Endothelial cell of umbilical vein (primary cell): ENCODE data around the gene OGT. TPM values are rescaled to one million over a fixed set of nuclear protein-coding genes. Genes with fewer than 3 reads are reported as not detected.

Experiments
- BruUV-seq: library from RNA; stranded (reverse); fragments of 400-500 nt; replicated peaks from 2 replicates; lab custom pipeline; 2021; lab: Mats Ljungman, UMichigan
- CTCF ChIA-PET: fragments of 300-600, 350-600 bp; sonication (Branson Sonifier 250); formaldehyde crosslinking; loops from one replicate; lab custom pipeline; 2021; ENCODE audit warnings: antibody characterized with exemption, inconsistent platforms; lab: Charles Lee
- POLR2A ChIA-PET: fragments of 300-600, 350-600 bp; sonication (Branson Sonifier 250); formaldehyde crosslinking; loops from one replicate; lab custom pipeline; 2021; ENCODE audit warnings: antibody characterized with exemption, inconsistent platforms; lab: Charles Lee
- DNase-seq: peaks from one replicate; pipeline ENCODE4 v3.0.0-alpha.2; 2011; ENCODE audit warnings: low read depth, low spot score
- FAIRE-seq: peaks from 2 replicates; lab custom pipeline; 2011; peaks lifted over from hg19 to GRCh38; lab: Jason Lieb, UNC
- H2AFZ ChIP-seq: 2 replicates; pipeline ENCODE4 v1.6.0; 2012; ENCODE audit warnings: low read depth, low read length, control low read depth, inconsistent platforms
- H3K27ac ChIP-seq: 2 replicates; pipeline ENCODE4 v1.5.1; 2011; ENCODE audit warnings: low read depth, mild to moderate bottlenecking, control low read depth, low read length, moderate library complexity; ENCODE audit not compliant: insufficient read depth
- H3K27me3 ChIP-seq, 2 experiments: 2 replicates each; pipeline versions ENCODE4 v1.6.0 to v1.6.1; 2011; ENCODE audit warnings: low read length in 2 of 2, mixed read lengths in 1 of 2; ENCODE audit not compliant: control insufficient read depth in 2 of 2, insufficient read depth in 2 of 2
- H3K36me3 ChIP-seq, 2 experiments: 2 replicates in 1 of 2; 3 replicates in 1 of 2; pipeline ENCODE4 v1.5.1; 2011; ENCODE audit warnings: low read length in 2 of 2, mild to moderate bottlenecking in 1 of 2, moderate library complexity in 1 of 2; ENCODE audit not compliant: control insufficient read depth in 2 of 2, insufficient read depth in 2 of 2; ENCODE audit errors: extremely low read depth in 1 of 2
- H3K4me1 ChIP-seq: 3 replicates; pipeline ENCODE4 v1.5.1; 2011; ENCODE audit warnings: mild to moderate bottlenecking, low read length; ENCODE audit not compliant: control insufficient read depth, insufficient read depth; ENCODE audit errors: extremely low read depth
- H3K4me2 ChIP-seq: 2 replicates; pipeline ENCODE4 v1.6.1; 2011; ENCODE audit warnings: low read length, control low read depth, mixed read lengths; ENCODE audit not compliant: insufficient read depth
- H3K4me3 ChIP-seq, 3 experiments: fragments of 200-600 bp in 1 of 3; sonication (generic), shearing (Covaris generic) in 1 of 3; replicated peaks in 1 of 3; 2 replicates each; pipeline ENCODE4 v1.5.1; 2011 to 2016; ENCODE audit warnings: control low read depth in 3 of 3, low read length in 3 of 3, mild to moderate bottlenecking in 2 of 3, inconsistent platforms in 1 of 3, low read depth in 1 of 3, moderate library complexity in 1 of 3; ENCODE audit not compliant: insufficient read depth in 1 of 3
- H3K79me2 ChIP-seq: 2 replicates; pipeline ENCODE4 v1.6.0; 2012; ENCODE audit warnings: low read length, inconsistent platforms; ENCODE audit not compliant: control insufficient read depth, insufficient read depth
- H3K9ac ChIP-seq: replicated peaks from 2 replicates; pipeline ENCODE3; 2011; ENCODE audit warnings: low read length, control low read depth; ENCODE audit not compliant: insufficient read depth; ENCODE audit errors: extremely low read depth
- H3K9me1 ChIP-seq: replicated peaks from 3 replicates; pipeline ENCODE4 v1.6.0; 2011; ENCODE audit warnings: mild to moderate bottlenecking, low read length; ENCODE audit not compliant: control insufficient read depth, insufficient read depth; ENCODE audit errors: extremely low read depth
- H3K9me3 ChIP-seq: replicated peaks from 2 replicates; pipeline ENCODE4 v1.5.1; 2012; ENCODE audit warnings: low read length, inconsistent platforms; ENCODE audit not compliant: control insufficient read depth, insufficient read depth
- H4K20me1 ChIP-seq: replicated peaks from 2 replicates; pipeline ENCODE3; 2011; ENCODE audit warnings: mild to moderate bottlenecking, low read length; ENCODE audit not compliant: control insufficient read depth, insufficient read depth; ENCODE audit errors: extremely low read depth
- CTCF ChIP-seq, 2 donors: IDR thresholded peaks; 1 replicate in 1 of 2; 2 replicates in 1 of 2; pipeline ENCODE4 v1.5.1; 2011; ENCODE audit warnings: low read length in 2 of 2, mild to moderate bottlenecking in 2 of 2, moderate library complexity in 2 of 2, control low read depth in 1 of 2, inconsistent platforms in 1 of 2, low read depth in 1 of 2; ENCODE audit not compliant: insufficient read depth in 1 of 2; ENCODE audit errors: extremely low read depth in 1 of 2
- EZH2 ChIP-seq: IDR thresholded peaks from 2 replicates; pipeline ENCODE4 v1.6.1; 2012; ENCODE audit warnings: borderline replicate concordance, low read depth, mild to moderate bottlenecking, moderate library complexity, low read length, inconsistent platforms; ENCODE audit not compliant: severe bottlenecking
- FOS ChIP-seq: IDR thresholded peaks from 2 replicates; pipeline ENCODE4 v1.6.1; 2011; ENCODE audit warnings: mild to moderate bottlenecking, low read length, moderate library complexity, borderline replicate concordance; ENCODE audit not compliant: insufficient read depth
- GATA2 ChIP-seq: IDR thresholded peaks from 2 replicates; pipeline ENCODE4 v1.7.0; 2011; ENCODE audit warnings: low read depth, mild to moderate bottlenecking, moderate library complexity, mixed read lengths, low read length; ENCODE audit not compliant: insufficient read length, insufficient read depth
- JUN ChIP-seq: IDR thresholded peaks from 2 replicates; pipeline ENCODE4 v1.6.1; 2011; ENCODE audit warnings: borderline replicate concordance, low read depth; ENCODE audit not compliant: insufficient read length, insufficient read depth
- MAX ChIP-seq: IDR thresholded peaks from 2 replicates; pipeline ENCODE4 v1.6.1; 2011; ENCODE audit not compliant: insufficient read depth, insufficient read length
- MYC ChIP-seq: IDR thresholded peaks from one replicate; pipeline ENCODE4 v1.6.1; 2011; ENCODE audit warnings: mild to moderate bottlenecking, low read depth, low read length
- POLR2A ChIP-seq: IDR thresholded peaks from 2 replicates; pipeline ENCODE4 v1.6.1; 2012; ENCODE audit warnings: low read depth, mild to moderate bottlenecking, control low read depth, low read length
- POLR2AphosphoS5 ChIP-seq: IDR thresholded peaks from 2 replicates; pipeline ENCODE4 v1.6.1; 2012; ENCODE audit warnings: low read depth, mild to moderate bottlenecking, control low read depth, low read length, moderate library complexity; ENCODE audit not compliant: insufficient read depth
- dilution Hi-C: fragments of 300-500 bp; cut with MboI; formaldehyde crosslinking; loops from one replicate; pipeline ENCODE4 v1.15.0; 2019; ENCODE audit warnings: low sequenced_read_pairs; ENCODE audit not compliant: extremely low pct_ligation_motif_present
- intact Hi-C: fragments of 100-400 bp; cut with micrococcal nuclease; formaldehyde crosslinking; loops from one replicate; pipeline ENCODE4 v1.10.0; 2022
- polyA plus RNA-seq, 4 experiments: library from polyadenylated mRNA; depleted of rRNA in 3 of 4; stranded (reverse) in 3 of 4; unstranded in 1 of 4; fragments of >200 nt; gene quantifications; 2 replicates each; pipeline versions ENCODE4 v1.2.1 to v1.2.3, GENCODE V29; 2011 to 2012; ENCODE audit warnings: missing spikeins in 1 of 4
- total RNA-seq: library from RNA; stranded (reverse); gene quantifications from 2 replicates; pipeline ENCODE4 v1.2.3, GENCODE V29; 2021

OGT gene
- total and polyA plus RNA-seq, 2 donors (not counting 3 experiments of a cell fraction or from before 2014, with no cell fraction given): 129 to 141 TPM

- ChIA-PET CTCF (interaction anchor here (1.6 to 2.3 kb wide), 2 partner anchors 78 to 91 kb away, joined by 3 to 13 read pairs; no protein-coding TSS in a partner anchor), POLR2A (no interaction called here)
- FAIRE-seq (no peak), DNase-seq (no peak)
- no peaks in the 10 kb centered on the region for H3K9me1 ChIP-seq
- no peaks in the 10 kb centered on the region for H3K9me3 ChIP-seq
- peak overlapping the region; percentile 7 for H3K27ac ChIP-seq
- no peak overlapping the region for H3K9ac ChIP-seq
- peaks cover 2 to 11% of the 10 kb centered on the region in 2 experiments for H3K36me3 ChIP-seq
- peaks cover 9% of the 10 kb centered on the region for H3K4me1 ChIP-seq
- H2AFZ ChIP-seq: no peak overlapping the region
- H4K20me1 ChIP-seq: no peaks in the 10 kb centered on the region
- H3K4me3 ChIP-seq: no peak overlapping the region
- no peak overlapping the region for H3K4me2 ChIP-seq
- no peak for TF ChIP-seq FOS
- no peak for TF ChIP-seq MAX
- no peak for TF ChIP-seq JUN
- no peak for TF ChIP-seq POLR2A
- TF ChIP-seq MYC: no peak
- intact Hi-C loops (loop anchor here (5.0 kb wide), 1 partner anchor 34 kb away; no protein-coding TSS in a partner anchor), dilution Hi-C loops (no loop called here)
- BruUV-seq: no TSS peak
- H3K27me3 ChIP-seq: no peaks in the 10 kb centered on the region
- no peaks in the 10 kb centered on the region for H3K79me2 ChIP-seq
These were observed 40.7 kb downstream of the OGT start for GRCh38 chrX:71573590-71573989.

GRCh38 chrX:71577682-71578081 is 44.8 kb downstream of the OGT start:
- Histone ChIP-seq H4K20me1 (no peaks in the 10 kb centered on the region), H3K4me2 (no peak overlapping the region), H3K36me3 (peaks cover 2 to 11% of the 10 kb centered on the region in 2 experiments), H3K27me3 (no peaks in the 10 kb centered on the region), H3K4me1 (peaks cover 9% of the 10 kb centered on the region), H3K9ac (no peak overlapping the region), H3K27ac (no peak overlapping the region), H2AFZ (no peak overlapping the region), H3K4me3 (no peak overlapping the region), H3K79me2 (no peaks in the 10 kb centered on the region), H3K9me3 (no peaks in the 10 kb centered on the region), H3K9me1 (no peaks in the 10 kb centered on the region)
- no peak for FAIRE-seq
- POLR2A ChIA-PET: interaction anchor here (0.7 kb wide), 1 partner anchor 13 kb away, joined by 7 read pairs; no protein-coding TSS in a partner anchor
- dilution Hi-C loops: no loop called here
- DNase-seq: no peak
- no TSS peak for BruUV-seq
- TF ChIP-seq CTCF (IDR thresholded peaks at IDR 0.05; ENCODE audit: extremely low read depth in 1 of 2, insufficient read depth in 1 of 2, low read depth in 1 of 2, low read length in 2 of 2) (no peak), POLR2AphosphoS5 (no peak), MAX (no peak), GATA2 (no peak), EZH2 (no peak), FOS (no peak), JUN (no peak)
- intact Hi-C loops: no loop called here
- CTCF ChIA-PET: no interaction called here
